Heart right ventricle (tissue), 16 donors: ENCODE measurements around the gene SLC27A1. TPM values are rescaled to one million over a fixed set of nuclear protein-coding genes. Genes with fewer than 3 reads are reported as not detected.

ENCODE experiments used
- ATAC-seq, 8 donors: fragments of 200-7000 bp; cut with Tn5 transposase; one replicate each; pipeline ENCODE4 v1.9.1; 2020; ENCODE audit warnings: mild to moderate bottlenecking in 8 of 8, moderate library complexity in 8 of 8, moderate number of reproducible peaks in 1 of 8
- DNase-seq, 2 donors: peaks; one replicate each; pipeline ENCODE4 v3.0.0-alpha.2; 2020
- H3K27ac ChIP-seq, 10 donors: fragments of 200-600 bp; sonication (generic) in 2 of 10; one replicate each; pipeline versions ENCODE4 v1.5.0 to v1.8.0; 2020 to 2022; ENCODE audit warnings: mild to moderate bottlenecking in 3 of 10
- H3K27me3 ChIP-seq, 7 donors: fragments of 200-600 bp; one replicate each; pipeline ENCODE4 v1.8.0; 2021 to 2022; ENCODE audit warnings: mild to moderate bottlenecking in 2 of 7
- H3K36me3 ChIP-seq, 9 donors: fragments of 200-600 bp; sonication (generic) in 1 of 9; one replicate each; pipeline versions ENCODE4 v1.5.0 to v1.8.0; 2020 to 2022; ENCODE audit warnings: mild to moderate bottlenecking in 2 of 9
- H3K4me1 ChIP-seq, 9 donors: fragments of 200-600 bp; sonication (generic) in 1 of 9; one replicate each; pipeline versions ENCODE4 v1.5.0 to v1.8.0; 2020 to 2022; ENCODE audit warnings: mild to moderate bottlenecking in 4 of 9
- H3K4me3 ChIP-seq, 10 donors: fragments of 200-600 bp; sonication (generic) in 2 of 10; one replicate each; pipeline versions ENCODE4 v1.5.0 to v1.8.0; 2020 to 2022; ENCODE audit warnings: mild to moderate bottlenecking in 7 of 10, moderate library complexity in 2 of 10
- H3K9me3 ChIP-seq, 11 donors: fragments of 200-600 bp in 10 of 11; sonication (generic) in 2 of 11; one replicate each; pipeline versions ENCODE4 v1.5.0 to v1.8.0; 2013 to 2022; ENCODE audit warnings: mild to moderate bottlenecking in 2 of 11, control low read depth in 1 of 11, moderate library complexity in 1 of 11
- CTCF ChIP-seq, 9 donors: fragments of 200-600 bp; sonication (generic) in 2 of 9; IDR thresholded peaks; one replicate each; pipeline versions ENCODE4 v1.5.0 to v1.8.0; 2021 to 2022; ENCODE audit warnings: antibody characterized with exemption in 9 of 9, mild to moderate bottlenecking in 5 of 9, moderate library complexity in 1 of 9
- WGBS, 2 donors: extraction: QIAGEN DNeasy Blood & Tissue Kit; methylation state at CpG; one replicate each; pipeline ENCODE4 v1.1.7; 2013; ENCODE audit warnings: inconsistent platforms in 1 of 2; 5-methylcytosine and 5-hydroxymethylcytosine counted together
- intact Hi-C, 10 donors: fragments of 100-400 bp; cut with DNase I; formaldehyde crosslinking; loops; one replicate each; pipeline versions ENCODE4 v1.11.1 to v1.14.2; 2022
- polyA plus RNA-seq, 2 donors: library from polyadenylated mRNA; stranded (reverse); fragments of 200-250 nt; gene quantifications; one replicate each; pipeline ENCODE4 v1.2.3, GENCODE V29; 2013
- total RNA-seq, 10 donors: library from RNA; stranded (reverse); fragmentation: NEBNext Ultra II Directional in 3 of 10; extraction: Animal tissue kit (Norgen Biotek cat#: 25700) in 3 of 10; gene quantifications; one replicate each; pipeline versions ENCODE4 v1.2.1 to v1.2.4, GENCODE V29; 2021 to 2023
- donor health status: Arrhythmogenic right ventricular cardiomyopathy.
- donor health status: ischemic (EF 13 %, LVEDD 7.1; RV severe dilation, severe dysfunction).
- donor health status: healthy with polysubstance abuse.
- donor health status: DM: no; HTN: yes; CAD: no.
- donor health status: DM: no; HTN: no; CAD: no.
- donor health status: ischemic (EF 25% LVEDD 6.9; RV normal size, moderate dysfunction).
- donor health status: ischemic (EF 25% LVEDD 5.7; RV mildly dilated, moderate dysfunction).
- donor health status: healthy.
- donor health status: DM: yes; HTN: yes; CAD: no.
- donor health status: Ischemic cardiomyopathy.
- donor health status: ischemic (EF 35%, LVEDD 5.7; RV mildly dilated, moderate dysfunction).
- donor health status: nonischemic (EF 11% LVEDD 7.7; RV severe dilation, severe dysfunction).
- donor health status: DM: yes; HTN: yes; CAD: no.
- donor health status: PGD.
- donor health status: ischemic (EF 29% LVEDD 5.4; RV normal size, mild dysfunction).
- donor health status: nonischemic (EF 23%, LVEDD 6.1; RV moderate dilation, normal function).

SLC27A1 gene
- total and polyA plus RNA-seq, 12 donors, result 16.0 to 78.3 (median 47.2) TPM

GRCh38 chr19:17510220-17510993 is 40.1 kb downstream of the SLC27A1 start:
- DNase-seq, result no peak
- no peaks in the 10 kb centered on the region for H3K9me3 ChIP-seq
- intact Hi-C loops, result loop anchor here in 3 of 10 donors (5.0 to 10.0 kb wide), 5 partner anchors 38 to 347 kb away; partner anchors contain the start of genes COLGALT1 (in 1 of the 3), RPL18A (in 1 of the 3) and SLC27A1 (in 1 of the 3)
- no peak for ATAC-seq
- H3K27me3 ChIP-seq, result no peaks in the 10 kb centered on the region
- H3K27ac ChIP-seq, result peak overlapping the region; percentile 96 to 100 (median 100)
- peak overlapping the region; percentile 69 to 98 (median 92) for H3K4me3 ChIP-seq
- TF ChIP-seq CTCF (IDR thresholded peaks at IDR 0.05), result no peak
- peaks cover 0 to 12% (median 5%) of the 10 kb centered on the region in 9 donors for H3K36me3 ChIP-seq
- H3K4me1 ChIP-seq, result peaks cover 4 to 46% (median 26%) of the 10 kb centered on the region in 9 donors
- WGBS, 2 donors, result 39 to 42% methylated on average over 13 of the region's 13 CpGs

GRCh38 chr19:17511724-17512573 is 41.6 kb downstream of the SLC27A1 start:
- Histone ChIP-seq H3K4me1 (peaks cover 4 to 46% (median 26%) of the 10 kb centered on the region in 9 donors), H3K27me3 (no peaks in the 10 kb centered on the region), H3K4me3 (peak overlapping the region; percentile 69 to 98 (median 92)), H3K27ac (peak overlapping the region; percentile 96 to 100 (median 100)), H3K36me3 (peaks cover 0 to 16% (median 4%) of the 10 kb centered on the region in 9 donors), H3K9me3 (peaks cover 0 to 3% (median 0%) of the 10 kb centered on the region in 11 donors)
- 0 to 1% methylated on average over 82 of the region's 82 CpGs for WGBS, 2 donors
- intact Hi-C loops, result loop anchor here in 4 of 10 donors (1.0 to 10.0 kb wide), 6 partner anchors 40 to 345 kb away; partner anchors contain the start of genes COLGALT1 (in 1 of the 4), RPL18A (in 1 of the 4) and SLC27A1 (in 1 of the 4)
- ATAC-seq, result peak; percentile 84 to 89 (median 85)
- TF ChIP-seq CTCF (IDR thresholded peaks at IDR 0.05), result peak in 6 of 9 donors; percentile 26 to 53 (median 42)
- DNase-seq, result peak; percentile 90 to 93

GRCh38 chr19:17512574-17512939 is 42.2 kb downstream of the SLC27A1 start:
- DNase-seq, result no peak
- intact Hi-C loops, result loop anchor here in 4 of 10 donors (1.0 to 10.0 kb wide), 6 partner anchors 40 to 345 kb away; partner anchors contain the start of genes COLGALT1 (in 1 of the 4), RPL18A (in 1 of the 4) and SLC27A1 (in 1 of the 4)
- TF ChIP-seq CTCF (IDR thresholded peaks at IDR 0.05), result no peak
- H3K27ac ChIP-seq, result peak overlapping the region in 9 of 10 donors; percentile 96 to 100 (median 100)
- peaks cover 4 to 45% (median 26%) of the 10 kb centered on the region in 9 donors for H3K4me1 ChIP-seq
- H3K9me3 ChIP-seq, result peaks cover 0 to 9% (median 2%) of the 10 kb centered on the region in 11 donors
- H3K27me3 ChIP-seq, result no peaks in the 10 kb centered on the region
- H3K36me3 ChIP-seq, result peaks cover 0 to 22% (median 8%) of the 10 kb centered on the region in 9 donors
- ATAC-seq, result no peak
- 47 to 51% methylated on average over 9 of the region's 9 CpGs for WGBS, 2 donors
- H3K4me3 ChIP-seq, result peak overlapping the region; percentile 69 to 98 (median 92)
